Hepatocyte (in vitro differentiated cells): ENCODE data around the gene SKIL. TPM values are rescaled to one million over a fixed set of nuclear protein-coding genes. Genes with fewer than 3 reads are reported as not detected.

ENCODE experiments used
- DNase-seq: peaks from one replicate; pipeline ENCODE4 v3.0.0-alpha.2; 2016; ENCODE audit warnings: low spot score
- H2AFZ ChIP-seq: fragments of 200-600 bp; sonication (generic); 2 replicates; pipeline ENCODE4 v1.6.0; 2016; ENCODE audit warnings: antibody characterized with exemption, mild to moderate bottlenecking
- H3K27ac ChIP-seq: fragments of 200-600 bp; sonication (generic); 2 replicates; pipeline ENCODE4 v1.5.1; 2016; ENCODE audit warnings: mild to moderate bottlenecking
- H3K27me3 ChIP-seq: fragments of 200-600 bp; sonication (generic); 2 replicates; pipeline ENCODE4 v1.6.1; 2016
- H3K36me3 ChIP-seq: fragments of 200-600 bp; sonication (generic); replicated peaks from 2 replicates; pipeline ENCODE4 v1.5.1; 2016; ENCODE audit warnings: low read depth; ENCODE audit not compliant: insufficient read depth
- H3K4me1 ChIP-seq: fragments of 200-600 bp; sonication (generic); 2 replicates; pipeline ENCODE4 v1.5.1; 2016; ENCODE audit warnings: mild to moderate bottlenecking, moderate library complexity; ENCODE audit not compliant: insufficient read depth
- H3K4me2 ChIP-seq: fragments of 200-600 bp; sonication (generic); 2 replicates; pipeline ENCODE4 v1.6.0; 2016
- H3K4me3 ChIP-seq: fragments of 200-600 bp; sonication (generic); 2 replicates; pipeline ENCODE4 v1.5.1; 2016; ENCODE audit warnings: mild to moderate bottlenecking
- H3K79me2 ChIP-seq: fragments of 200-600 bp; sonication (generic); 2 replicates; pipeline ENCODE4 v1.6.0; 2017; ENCODE audit warnings: mild to moderate bottlenecking
- H3K9me2 ChIP-seq: fragments of 200-600 bp; sonication (generic); replicated peaks from 2 replicates; pipeline ENCODE4 v1.6.0; 2017; ENCODE audit warnings: mild to moderate bottlenecking; ENCODE audit not compliant: insufficient read depth
- H3K9me3 ChIP-seq: fragments of 200-600 bp; sonication (generic); 2 replicates; pipeline ENCODE4 v1.5.1; 2016; ENCODE audit warnings: low read depth, mild to moderate bottlenecking
- H4K20me1 ChIP-seq: fragments of 200-600 bp; sonication (generic); 2 replicates; pipeline ENCODE4 v1.6.0; 2016; ENCODE audit warnings: mild to moderate bottlenecking; ENCODE audit not compliant: insufficient read depth, poor library complexity, severe bottlenecking
- CTCF ChIP-seq: fragments of 200-600 bp; sonication (generic); IDR thresholded peaks from 2 replicates; pipeline ENCODE4 v1.5.1; 2016; ENCODE audit warnings: antibody characterized with exemption, mild to moderate bottlenecking; ENCODE audit not compliant: poor library complexity
- EZH2 ChIP-seq: fragments of 200-600 bp; sonication (generic); IDR thresholded peaks from 2 replicates; pipeline ENCODE4 v1.6.1; 2016; ENCODE audit warnings: antibody characterized with exemption, mild to moderate bottlenecking, borderline replicate concordance
- EZH2phosphoT487 ChIP-seq: fragments of 200-600 bp; sonication (generic); IDR thresholded peaks from one replicate; pipeline ENCODE4 v1.6.1; 2018; ENCODE audit warnings: antibody characterized with exemption, mild to moderate bottlenecking, low read depth, moderate library complexity; ENCODE audit not compliant: unreplicated experiment, severe bottlenecking
- WGBS: methylation state at CpG from one replicate; pipeline ENCODE4 v1.1.6; 2016; ENCODE audit warnings: low lambda C conversion rate; ENCODE audit errors: missing lambda C conversion rate; 5-methylcytosine and 5-hydroxymethylcytosine counted together
- polyA plus RNA-seq: library from polyadenylated mRNA; unstranded; fragments of >200 nt; fragmentation: Nextera tagmentation; extraction: Ambion mirVana; gene quantifications from 2 replicates; pipeline ENCODE4 v1.2.1, GENCODE V29; 2016
- total RNA-seq: library from RNA; depleted of rRNA; stranded (reverse); fragments of >200 nt; gene quantifications from 2 replicates; pipeline ENCODE4 v1.2.3, GENCODE V29; 2014

Gene SKIL
- total and polyA plus RNA-seq, 2 experiments from 2014 or later: 28.9 to 87.5 TPM

GRCh38 chr3:170372190-170372879, 14.8 kb downstream of the SKIL start:
- WGBS: 66% methylated on average over 2 of the region's 2 CpGs
- DNase-seq: no peak
- no peak overlapping the region for H3K27ac ChIP-seq
- H3K9me3 ChIP-seq: no peaks in the 10 kb centered on the region
- H4K20me1 ChIP-seq: peaks cover 75% of the 10 kb centered on the region
- H3K4me2 ChIP-seq: no peak overlapping the region
- H2AFZ ChIP-seq: no peak overlapping the region
- H3K27me3 ChIP-seq: no peaks in the 10 kb centered on the region
- H3K4me1 ChIP-seq: no peaks in the 10 kb centered on the region
- TF ChIP-seq EZH2phosphoT487: no peak
- no peak for TF ChIP-seq CTCF
- TF ChIP-seq EZH2: no peak
- no peaks in the 10 kb centered on the region for H3K36me3 ChIP-seq
- no peak overlapping the region for H3K4me3 ChIP-seq
- peaks cover 98% of the 10 kb centered on the region for H3K79me2 ChIP-seq
- H3K9me2 ChIP-seq: no peaks in the 10 kb centered on the region

GRCh38 chr3:170383567-170383966, 26.1 kb downstream of the SKIL start:
- H3K4me3 ChIP-seq: no peak overlapping the region
- no peaks in the 10 kb centered on the region for H3K9me2 ChIP-seq
- TF ChIP-seq EZH2: no peak
- no peak for TF ChIP-seq CTCF
- no peak for TF ChIP-seq EZH2phosphoT487
- no peaks in the 10 kb centered on the region for H3K9me3 ChIP-seq
- H4K20me1 ChIP-seq: peaks cover 18% of the 10 kb centered on the region
- no peak overlapping the region for H3K27ac ChIP-seq
- no peak overlapping the region for H3K4me2 ChIP-seq
- no peaks in the 10 kb centered on the region for H3K4me1 ChIP-seq
- 92% methylated on average over 1 of the region's 1 CpG for WGBS
- no peaks in the 10 kb centered on the region for H3K27me3 ChIP-seq
- no peak overlapping the region for H2AFZ ChIP-seq
- peaks cover 73% of the 10 kb centered on the region for H3K79me2 ChIP-seq
- no peaks in the 10 kb centered on the region for H3K36me3 ChIP-seq
- no peak for DNase-seq

- WGBS: 100% methylated on average over 3 of the region's 3 CpGs
- Histone ChIP-seq H3K9me3 (no peaks in the 10 kb centered on the region), H3K4me2 (no peak overlapping the region), H3K9me2 (no peaks in the 10 kb centered on the region), H2AFZ (no peak overlapping the region), H3K36me3 (no peaks in the 10 kb centered on the region), H3K79me2 (peaks cover 55% of the 10 kb centered on the region), H3K4me1 (no peaks in the 10 kb centered on the region), H3K27ac (no peak overlapping the region), H4K20me1 (peaks cover 11% of the 10 kb centered on the region), H3K27me3 (no peaks in the 10 kb centered on the region), H3K4me3 (no peak overlapping the region)
- TF ChIP-seq EZH2 (no peak), EZH2phosphoT487 (no peak), CTCF (no peak)
- DNase-seq: no peak
Observed at GRCh38 chr3:170386468-170386867, 29.0 kb downstream of the SKIL start.
